Measurements from ENCODE around the gene MYOCOS.

DNA sequence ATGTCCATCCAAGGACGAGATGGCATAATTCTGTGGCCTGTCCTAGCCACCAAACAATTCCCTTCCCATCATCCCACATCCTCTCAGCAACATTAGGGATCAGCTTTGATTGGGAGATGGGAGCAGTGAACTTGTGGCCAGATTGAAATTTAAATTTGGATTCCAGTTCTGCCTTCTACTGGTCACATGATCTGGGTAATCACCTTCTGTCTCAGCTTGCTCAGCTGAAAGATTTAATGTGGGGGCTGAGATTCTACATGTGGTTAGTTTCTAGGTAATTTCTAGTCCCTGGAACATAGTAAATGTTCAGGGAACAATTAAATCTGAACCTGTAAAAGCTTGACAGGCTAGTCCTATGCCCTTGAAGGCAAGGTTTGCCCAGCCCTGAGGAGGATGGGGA is 3.2 kb downstream of the MYOCOS start:
- TF ChIP-seq, protein P1, sequence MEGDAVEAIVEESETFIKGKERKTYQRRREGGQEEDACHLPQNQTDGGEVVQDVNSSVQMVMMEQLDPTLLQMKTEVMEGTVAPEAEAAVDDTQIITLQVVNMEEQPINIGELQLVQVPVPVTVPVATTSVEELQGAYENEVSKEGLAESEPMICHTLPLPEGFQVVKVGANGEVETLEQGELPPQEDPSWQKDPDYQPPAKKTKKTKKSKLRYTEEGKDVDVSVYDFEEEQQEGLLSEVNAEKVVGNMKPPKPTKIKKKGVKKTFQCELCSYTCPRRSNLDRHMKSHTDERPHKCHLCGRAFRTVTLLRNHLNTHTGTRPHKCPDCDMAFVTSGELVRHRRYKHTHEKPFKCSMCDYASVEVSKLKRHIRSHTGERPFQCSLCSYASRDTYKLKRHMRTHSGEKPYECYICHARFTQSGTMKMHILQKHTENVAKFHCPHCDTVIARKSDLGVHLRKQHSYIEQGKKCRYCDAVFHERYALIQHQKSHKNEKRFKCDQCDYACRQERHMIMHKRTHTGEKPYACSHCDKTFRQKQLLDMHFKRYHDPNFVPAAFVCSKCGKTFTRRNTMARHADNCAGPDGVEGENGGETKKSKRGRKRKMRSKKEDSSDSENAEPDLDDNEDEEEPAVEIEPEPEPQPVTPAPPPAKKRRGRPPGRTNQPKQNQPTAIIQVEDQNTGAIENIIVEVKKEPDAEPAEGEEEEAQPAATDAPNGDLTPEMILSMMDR (conservative IDR thresholded peaks at IDR 0.05) = no peak
- TF ChIP-seq ZFX (IDR thresholded peaks at IDR 0.05) = no peak

Measured in C4-2B (cell line).